ENCODE results near the gene MKLN1. TPM values are rescaled to one million over a fixed set of nuclear protein-coding genes. Genes with fewer than 3 reads are reported as not detected.

Gene MKLN1
- total and polyA plus RNA-seq, 2 of the 4 experiments (the other 2 are of a cell fraction): 17.5 to 52.0 TPM

DNA sequence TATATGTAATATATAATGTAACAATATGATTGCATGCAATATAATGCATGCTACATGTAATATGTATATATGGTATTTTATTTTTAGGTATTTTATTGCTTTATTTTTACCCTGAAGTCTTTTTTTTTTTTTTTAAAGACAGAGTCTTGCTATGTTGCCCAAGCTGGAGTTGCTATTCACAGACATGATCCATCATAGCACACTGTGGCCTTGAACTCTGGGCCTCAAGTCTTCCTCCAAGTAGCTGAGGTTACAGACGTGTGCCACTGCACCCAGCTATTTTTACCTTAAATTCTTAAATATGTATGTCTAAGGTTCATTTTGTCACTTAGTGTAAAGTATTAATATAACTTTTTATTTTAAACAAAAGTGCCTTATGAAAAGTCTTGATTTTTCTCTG, 47.1 kb downstream of the MKLN1 start:
- no peak overlapping the region for H3K14ac ChIP-seq (replicated peaks; ENCODE audit: low read depth, low read length)
- no CpG with 5 or more reads among the region's 1 CpG for WGBS, 2 experiments (ENCODE audit: extremely low coverage in 2 of 2, insufficient read length in 1 of 2)
- no peak overlapping the region for H2BK120ac ChIP-seq (ENCODE audit: low read depth, low read length)
- H3K79me1 ChIP-seq (ENCODE audit: low read depth in 1 of 2, low read length in 2 of 2): peaks cover 22 to 43% of the 10 kb centered on the region in 2 experiments
- no peak overlapping the region for H3K4me3 ChIP-seq (ENCODE audit: insufficient read depth, low read depth, low read length)
- CTCF ChIA-PET: no interaction called here
- H2BK5ac ChIP-seq (ENCODE audit: low read depth, low read length, poor library complexity, severe bottlenecking): no peak overlapping the region
- H3K9me3 ChIP-seq (ENCODE audit: control insufficient read depth, insufficient read depth, low read length): no peaks in the 10 kb centered on the region
- H3K4ac ChIP-seq (ENCODE audit: low read depth, low read length): no peak overlapping the region
- H2BK15ac ChIP-seq (ENCODE audit: low read depth, low read length): no peak overlapping the region
- no peak overlapping the region for H2AFZ ChIP-seq (replicated peaks; ENCODE audit: low read length, poor library complexity)
- peaks cover 4% of the 10 kb centered on the region for H3K9me1 ChIP-seq (ENCODE audit: insufficient read depth, low read length)
- in situ Hi-C loops (cut with MboI; ENCODE audit: low sequenced_read_pairs): no loop called here
- ATAC-seq (ENCODE audit: low read depth) (no peak), DNase-seq (no peak)
- H3K4me2 ChIP-seq (ENCODE audit: low read depth, low read length): no peak overlapping the region
- intact Hi-C loops (cut with micrococcal nuclease): no loop called here
- no peak overlapping the region for H2AK5ac ChIP-seq (ENCODE audit: low read depth, low read length)
- TF ChIP-seq CHD1 (IDR thresholded peaks at IDR 0.05; ENCODE audit: low read depth, low read length) (no peak), CEBPB (IDR thresholded peaks at IDR 0.05; ENCODE audit: low read depth, low read length) (no peak), NFE2L2 (IDR thresholded peaks at IDR 0.05; ENCODE audit: low read depth, low read length) (no peak), BHLHE40 (IDR thresholded peaks at IDR 0.05; ENCODE audit: low read depth, low read length) (no peak), RFX5 (IDR thresholded peaks at IDR 0.05; ENCODE audit: low read depth, low read length) (no peak), RAD21 (IDR thresholded peaks at IDR 0.05; ENCODE audit: low read length) (no peak), MAFK (IDR thresholded peaks at IDR 0.05; ENCODE audit: low read depth, low read length) (no peak)
- TF ChIP-seq, protein P1, sequence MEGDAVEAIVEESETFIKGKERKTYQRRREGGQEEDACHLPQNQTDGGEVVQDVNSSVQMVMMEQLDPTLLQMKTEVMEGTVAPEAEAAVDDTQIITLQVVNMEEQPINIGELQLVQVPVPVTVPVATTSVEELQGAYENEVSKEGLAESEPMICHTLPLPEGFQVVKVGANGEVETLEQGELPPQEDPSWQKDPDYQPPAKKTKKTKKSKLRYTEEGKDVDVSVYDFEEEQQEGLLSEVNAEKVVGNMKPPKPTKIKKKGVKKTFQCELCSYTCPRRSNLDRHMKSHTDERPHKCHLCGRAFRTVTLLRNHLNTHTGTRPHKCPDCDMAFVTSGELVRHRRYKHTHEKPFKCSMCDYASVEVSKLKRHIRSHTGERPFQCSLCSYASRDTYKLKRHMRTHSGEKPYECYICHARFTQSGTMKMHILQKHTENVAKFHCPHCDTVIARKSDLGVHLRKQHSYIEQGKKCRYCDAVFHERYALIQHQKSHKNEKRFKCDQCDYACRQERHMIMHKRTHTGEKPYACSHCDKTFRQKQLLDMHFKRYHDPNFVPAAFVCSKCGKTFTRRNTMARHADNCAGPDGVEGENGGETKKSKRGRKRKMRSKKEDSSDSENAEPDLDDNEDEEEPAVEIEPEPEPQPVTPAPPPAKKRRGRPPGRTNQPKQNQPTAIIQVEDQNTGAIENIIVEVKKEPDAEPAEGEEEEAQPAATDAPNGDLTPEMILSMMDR (conservative IDR thresholded peaks at IDR 0.05; ENCODE audit: low read depth, low read length): no peak
- TF ChIP-seq, protein P2, sequence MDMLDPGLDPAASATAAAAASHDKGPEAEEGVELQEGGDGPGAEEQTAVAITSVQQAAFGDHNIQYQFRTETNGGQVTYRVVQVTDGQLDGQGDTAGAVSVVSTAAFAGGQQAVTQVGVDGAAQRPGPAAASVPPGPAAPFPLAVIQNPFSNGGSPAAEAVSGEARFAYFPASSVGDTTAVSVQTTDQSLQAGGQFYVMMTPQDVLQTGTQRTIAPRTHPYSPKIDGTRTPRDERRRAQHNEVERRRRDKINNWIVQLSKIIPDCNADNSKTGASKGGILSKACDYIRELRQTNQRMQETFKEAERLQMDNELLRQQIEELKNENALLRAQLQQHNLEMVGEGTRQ (IDR thresholded peaks at IDR 0.05; ENCODE audit: low read depth, low read length): no peak
- dilution Hi-C loops (cut with HindIII; ENCODE audit: low sequenced_read_pairs, unreplicated experiment): no loop called here
- no peak overlapping the region for H3K56ac ChIP-seq (ENCODE audit: extremely low read depth, insufficient read depth, low read length)
- no peak overlapping the region for H4K91ac ChIP-seq (ENCODE audit: insufficient read depth, low read depth, low read length)
- no peak overlapping the region for H3K18ac ChIP-seq (ENCODE audit: low read depth, low read length)
- H3K4me1 ChIP-seq (ENCODE audit: control insufficient read depth, insufficient read depth, low read length): peaks cover 7% of the 10 kb centered on the region
- H2AK9ac ChIP-seq (replicated peaks; ENCODE audit: low read depth, low read length, poor library complexity): no peak overlapping the region
- POLR2A ChIA-PET (ENCODE audit: unreplicated experiment): no interaction called here
- H3K27ac ChIP-seq (ENCODE audit: insufficient read depth, low read length): no peak overlapping the region
- peaks cover 2% of the 10 kb centered on the region for H3K36me3 ChIP-seq (ENCODE audit: control insufficient read depth, insufficient read depth, low read length)
- no peaks in the 10 kb centered on the region for H3K27me3 ChIP-seq (ENCODE audit: control insufficient read depth, insufficient read depth, low read length)
- no peak overlapping the region for H4K8ac ChIP-seq (ENCODE audit: low read depth in 2 of 2, low read length in 2 of 2)
- H3K9ac ChIP-seq (ENCODE audit: low read depth, low read length): no peak overlapping the region
- H4K5ac ChIP-seq (ENCODE audit: low read depth, low read length): no peak overlapping the region
- H2BK20ac ChIP-seq (ENCODE audit: low read depth, low read length): no peak overlapping the region
- H4K20me1 ChIP-seq (ENCODE audit: insufficient read depth, low read length): peaks cover 39% of the 10 kb centered on the region
- no peak overlapping the region for H3K23ac ChIP-seq (ENCODE audit: low read depth, low read length)
- no TSS peak for BruUV-seq (replicated peaks)
